Thyroid gland (tissue), 4 donors: ENCODE data around the gene ZNF407.

ENCODE experiments used
- CTCF ChIP-seq, 6 experiments: fragments of 200-600 bp in 3 of 6; fragments of 450-650 bp in 3 of 6; sonication (generic) in 3 of 6; IDR thresholded peaks; one replicate each; pipeline ENCODE4 v1.5.1; 2016 to 2019; ENCODE audit warnings: antibody characterized with exemption in 6 of 6, mild to moderate bottlenecking in 2 of 6, inconsistent platforms in 1 of 6, moderate library complexity in 1 of 6
- POLR2A ChIP-seq, 2 donors: fragments of 450-650 bp; IDR thresholded peaks; one replicate each; pipeline ENCODE4 v1.6.1; 2017; ENCODE audit warnings: antibody characterized with exemption in 2 of 2, mild to moderate bottlenecking in 2 of 2, moderate library complexity in 1 of 2

- TF ChIP-seq CTCF (IDR thresholded peaks at IDR 0.05) (no peak), POLR2A (IDR thresholded peaks at IDR 0.05) (no peak)
These were observed 235.3 kb downstream of the ZNF407 start for GRCh38 chr18:74832999-74833398.
